UCSD-AML1 (cell line): ENCODE data around the gene PITHD1.
"Not testable (repeated sequence)": the region's sequence is repeated elsewhere in the genome, so short reads cannot be mapped to it uniquely, and the experiment has no call there.

ENCODE experiments used
- DNase-seq: peaks from one replicate; lab custom pipeline; 2025; ENCODE audit not compliant: unreplicated experiment; lab: John Stamatoyannopoulos, UW

Gene PITHD1

DNA sequence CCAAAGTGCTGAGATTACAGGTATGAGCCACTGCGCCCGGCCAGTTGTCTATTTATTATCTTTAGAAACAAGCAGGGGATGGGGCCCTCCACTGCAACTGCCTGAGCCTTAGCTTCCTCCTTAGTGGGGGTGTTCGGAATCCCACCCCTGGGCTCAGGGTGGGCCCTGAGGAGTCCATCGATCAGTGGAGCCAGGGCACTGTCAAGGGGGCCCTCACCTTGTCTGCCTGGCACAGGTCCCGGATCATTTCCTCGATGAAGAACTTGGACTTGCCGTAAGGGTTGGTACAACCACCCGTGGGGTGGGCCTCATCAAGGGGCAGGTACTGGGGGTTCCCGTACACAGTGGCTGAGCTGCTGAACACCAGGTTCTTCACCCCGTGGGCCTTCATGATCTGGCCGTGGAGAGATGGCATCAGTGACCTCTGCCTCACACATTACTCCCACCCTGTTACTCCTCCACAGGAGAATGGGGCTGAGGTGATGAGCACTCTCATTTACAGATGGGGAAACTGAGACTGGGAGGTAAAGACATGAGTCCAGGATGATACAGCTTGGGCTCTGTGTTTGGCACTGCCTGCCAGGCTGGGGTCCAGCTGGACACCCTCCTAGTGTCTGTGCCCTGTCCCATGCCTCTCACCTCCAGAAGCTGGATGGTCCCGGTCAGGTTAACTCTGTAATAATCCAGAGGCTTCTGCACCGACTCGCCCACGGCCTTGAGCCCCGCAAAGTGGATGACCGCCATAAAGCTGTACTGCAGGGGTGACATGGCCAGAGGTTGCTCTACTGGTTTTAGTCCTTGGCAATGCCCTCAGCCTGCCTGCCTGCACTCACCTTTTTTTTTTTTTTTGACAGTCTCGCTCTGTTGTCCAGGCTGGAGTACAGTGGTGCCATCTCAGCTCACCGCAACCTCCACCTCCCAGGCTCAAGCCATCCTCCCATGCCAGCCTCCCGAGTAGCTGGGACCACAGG, 19.5 kb downstream of the PITHD1 start:
- no peak for DNase-seq

- DNase-seq: peak; percentile 23
Observed at GRCh38 chr1:23798662-23799142, 20.5 kb downstream of the PITHD1 start.

DNA sequence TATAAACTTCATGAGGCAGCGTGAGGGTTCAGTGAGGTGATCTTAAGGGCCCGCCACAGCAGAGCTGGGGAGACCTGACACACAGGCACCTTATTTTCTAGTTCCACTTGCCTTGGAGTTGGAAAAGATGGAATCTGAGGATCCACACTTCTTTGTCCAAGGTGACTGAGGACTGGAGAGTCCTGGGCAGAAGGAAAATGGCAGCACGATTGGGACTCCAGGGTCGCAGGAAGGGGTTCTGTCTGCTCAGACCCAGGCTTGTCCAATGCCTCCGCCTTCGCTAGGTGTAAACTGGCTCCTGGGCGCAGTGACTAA, 21.0 kb downstream of the PITHD1 start:
- no peak for DNase-seq

DNA sequence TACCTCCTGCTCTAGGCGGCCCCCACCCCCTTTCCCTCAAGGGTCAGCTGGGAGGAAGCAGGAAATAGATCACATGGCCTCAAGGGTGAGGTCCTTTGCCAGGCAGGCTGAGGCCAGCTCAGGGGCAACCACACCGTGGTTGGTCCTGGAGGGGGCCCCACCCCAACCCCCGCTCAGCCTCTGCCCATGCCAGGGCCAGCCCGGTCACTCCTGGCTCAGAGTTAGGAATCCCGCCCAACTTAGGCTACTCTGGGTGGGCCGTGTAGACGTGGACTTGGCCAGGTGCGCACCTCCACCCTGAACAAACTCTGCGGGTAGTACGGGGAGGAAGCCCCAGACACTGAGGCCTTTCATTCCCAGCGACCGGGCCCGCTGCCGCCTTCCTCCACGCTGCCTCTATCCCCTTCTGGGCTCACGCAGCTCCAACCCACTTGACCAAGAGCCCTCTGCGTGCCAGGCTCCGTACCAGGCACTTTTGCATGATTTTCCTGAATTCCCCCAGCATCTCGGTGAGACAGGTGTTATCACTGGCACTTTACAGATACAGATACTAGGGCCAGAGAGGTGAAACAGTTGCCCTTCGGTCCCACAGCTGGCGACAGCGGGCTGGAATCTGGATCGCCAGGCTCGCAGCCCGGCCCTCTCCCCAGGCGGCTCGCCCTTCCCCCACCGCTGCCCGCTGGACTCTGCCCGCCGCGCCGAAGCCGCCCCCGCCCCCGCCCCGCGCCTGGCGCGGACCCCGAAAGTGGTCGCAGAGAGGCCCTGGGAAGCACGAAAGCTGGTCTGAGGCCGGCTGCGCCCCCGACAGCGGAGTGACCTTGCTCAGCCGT, 21.6 kb downstream of the PITHD1 start:
- peak; percentile 57 for DNase-seq

- DNase-seq: peak; percentile 96
Observed at GRCh38 chr1:23800400-23801337, 22.5 kb downstream of the PITHD1 start, which contains the start of gene GALE. Gene GALE (minus strand): TSS chr1:23800754. CDS start chr1:23799007, 1,747 bp downstream.

DNA sequence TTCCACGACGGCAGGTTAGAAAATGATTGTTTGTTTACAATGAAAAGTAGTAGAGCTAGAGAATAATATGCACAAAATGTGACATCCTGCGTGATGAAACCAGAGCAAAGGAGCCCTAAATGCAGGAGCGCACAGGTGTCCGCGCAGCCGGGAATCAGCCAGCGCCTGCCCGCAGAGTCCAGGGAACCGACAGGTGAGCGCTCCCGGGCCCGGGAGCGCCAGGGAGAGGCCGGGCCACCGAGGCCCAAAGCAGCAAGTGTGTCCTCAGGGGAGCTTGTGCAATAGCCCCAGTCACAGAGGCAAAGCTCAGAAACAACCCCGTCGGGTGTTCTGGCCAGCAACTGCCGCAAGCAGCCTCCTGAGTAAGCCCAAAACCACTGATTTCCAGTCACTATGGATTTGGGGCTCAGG, 23.1 kb downstream of the PITHD1 start:
- DNase-seq: no peak

GRCh38 chr1:23801876-23802275, 23.7 kb downstream of the PITHD1 start:
- DNase-seq: no peak

DNA sequence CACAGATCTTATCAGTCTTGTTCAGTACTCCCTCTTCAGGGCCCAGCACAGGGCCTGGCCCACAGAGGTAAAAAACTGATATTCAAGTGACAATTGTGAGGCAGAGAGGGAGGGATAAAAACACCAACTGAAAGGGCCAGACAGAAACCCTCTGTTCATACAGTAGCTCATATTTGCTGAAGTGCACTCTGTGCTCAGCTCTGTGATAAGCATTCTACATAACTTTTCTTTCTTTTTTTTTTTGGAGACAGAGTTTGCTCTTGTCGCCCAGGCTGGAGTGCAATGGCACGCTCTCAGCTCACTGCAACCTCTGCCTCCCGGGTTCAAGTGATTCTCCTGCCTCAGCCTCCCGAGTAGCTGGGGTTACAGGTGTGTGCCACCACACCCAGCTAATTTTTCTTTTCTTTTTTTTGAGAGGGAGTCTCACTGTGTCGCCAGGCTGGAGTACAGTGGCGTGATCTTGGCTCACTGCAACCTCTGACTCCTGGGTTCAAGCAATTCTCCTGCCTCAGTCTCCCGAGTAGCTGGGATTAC, 24.7 kb downstream of the PITHD1 start:
- not testable (repeated sequence) for DNase-seq

- no peak for DNase-seq
Observed at GRCh38 chr1:23803674-23804073, 25.5 kb downstream of the PITHD1 start.

GRCh38 chr1:23804183-23804835, 26.1 kb downstream of the PITHD1 start:
- no peak for DNase-seq

DNA sequence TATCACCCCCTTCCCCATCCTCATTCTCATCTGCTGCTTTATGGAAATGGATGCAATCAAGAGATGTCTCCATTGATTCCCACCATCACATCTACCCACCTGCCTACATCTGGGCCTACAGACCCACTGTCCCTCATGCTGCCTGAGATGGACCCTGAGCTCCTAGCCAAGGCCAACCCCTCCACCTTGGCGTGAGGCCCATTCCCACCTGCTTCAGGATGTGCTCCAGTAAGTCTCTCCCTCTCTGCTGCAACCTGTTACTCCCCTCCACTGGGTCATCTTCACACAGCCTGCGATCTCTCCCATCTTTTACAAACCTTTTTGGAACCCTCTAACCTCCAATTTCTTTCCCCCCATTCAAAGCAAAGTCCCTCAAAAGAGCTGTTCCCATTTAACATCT, 26.8 kb downstream of the PITHD1 start:
- DNase-seq: no peak

GRCh38 chr1:23806280-23806679, 28.1 kb downstream of the PITHD1 start:
- no peak for DNase-seq

DNA sequence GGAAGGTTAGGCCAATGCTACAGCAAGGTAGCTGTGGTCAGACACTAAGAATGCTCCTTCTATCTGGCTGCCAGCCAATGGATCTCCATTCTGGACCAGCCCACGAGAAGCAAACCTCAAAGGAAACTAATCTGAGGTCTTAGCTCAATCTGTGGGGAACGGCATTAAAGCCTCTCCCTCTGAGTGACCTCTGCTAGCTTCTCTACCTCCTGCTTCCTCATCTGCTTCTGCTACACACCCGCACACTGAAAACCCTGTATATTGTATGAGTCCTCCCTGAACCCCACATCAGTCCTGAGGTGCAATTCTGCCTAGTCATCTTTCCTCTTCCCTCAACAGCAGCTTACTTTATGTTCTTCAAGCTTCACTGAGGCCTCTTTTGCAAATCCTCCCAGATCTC, 29.2 kb downstream of the PITHD1 start:
- no peak for DNase-seq

DNA sequence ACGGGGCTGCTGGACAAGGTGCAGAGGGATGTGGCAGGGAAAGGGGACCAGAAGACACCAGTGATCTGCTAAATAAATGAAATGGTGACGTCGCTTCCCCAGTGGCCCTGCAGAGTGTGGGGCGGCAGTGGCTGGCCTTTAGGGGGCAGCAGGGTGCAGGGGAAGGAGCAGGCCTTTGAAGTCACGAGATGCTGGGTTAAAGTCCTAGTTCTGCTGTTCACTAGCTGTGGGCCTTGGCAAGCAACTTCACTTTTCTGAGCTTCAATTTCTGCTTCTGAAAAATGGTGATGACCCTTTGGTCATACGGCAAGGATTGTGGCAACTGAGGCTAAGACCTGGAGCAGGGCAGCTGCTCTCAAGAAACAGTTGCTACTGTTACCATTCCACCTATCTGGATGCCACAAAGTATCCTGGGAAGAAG, 31.5 kb downstream of the PITHD1 start:
- DNase-seq: peak; percentile 82

- DNase-seq: peak; percentile 69
Observed at GRCh38 chr1:23810818-23811540, 32.8 kb downstream of the PITHD1 start.

GRCh38 chr1:23814016-23814415, 35.8 kb downstream of the PITHD1 start:
- no peak for DNase-seq

DNA sequence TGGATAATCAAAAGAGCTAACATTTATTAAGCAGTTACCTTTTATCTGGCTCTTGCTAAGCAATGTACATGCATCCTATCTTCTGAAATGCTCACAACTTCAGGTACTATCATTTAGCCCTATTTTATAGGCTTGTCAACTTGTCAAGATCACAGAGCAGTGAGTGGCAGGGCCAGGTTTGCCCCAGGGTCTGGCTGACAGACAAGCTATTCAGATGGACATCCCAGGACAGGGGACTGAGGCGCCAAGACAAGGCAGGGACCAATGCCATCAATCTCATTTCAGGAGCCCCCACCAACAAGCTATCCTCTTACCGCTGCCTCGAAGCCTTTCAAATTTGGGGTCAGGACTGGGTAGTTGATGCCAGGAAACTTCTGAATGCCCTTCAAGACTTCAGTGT, 38.1 kb downstream of the PITHD1 start:
- no peak for DNase-seq

DNA sequence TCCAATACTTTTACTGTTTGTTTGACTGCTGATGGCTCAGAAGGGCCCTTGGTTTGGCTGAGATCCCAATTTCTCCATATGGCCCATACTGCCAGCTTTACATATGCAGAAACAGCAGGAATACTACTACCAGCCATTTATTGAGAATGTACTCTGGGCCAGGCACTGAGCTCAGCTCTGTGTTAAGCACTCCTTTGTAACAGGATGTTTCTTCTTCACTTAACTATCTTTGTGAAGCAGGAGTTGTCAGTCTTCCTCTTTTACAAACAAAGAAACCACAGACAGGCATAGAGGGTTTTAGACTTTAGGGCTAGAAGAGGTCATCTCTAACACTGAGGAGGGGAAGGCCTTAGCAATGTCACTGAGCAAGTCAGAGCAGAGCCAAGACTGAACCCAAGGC, 38.7 kb downstream of the PITHD1 start:
- DNase-seq: no peak

GRCh38 chr1:23817633-23818032, 39.4 kb downstream of the PITHD1 start:
- DNase-seq: no peak
